MM.1S (cell line): ENCODE data around the gene HYAL1.

Experiments
- DNase-seq: peaks from one replicate; pipeline ENCODE4 v3.0.0-alpha.2; 2015
- H2AFZ ChIP-seq: fragments of 300-600 bp; sonication (generic); 2 replicates; pipeline ENCODE4 v1.6.0; 2016; ENCODE audit warnings: antibody characterized with exemption, low read length
- H3F3A ChIP-seq: fragments of 300-600 bp; sonication (generic); 2 replicates; pipeline ENCODE4 v1.6.1; 2016; ENCODE audit warnings: mild to moderate bottlenecking, antibody characterized with exemption, low read length, moderate library complexity, mixed read lengths; ENCODE audit not compliant: insufficient read depth
- H3K27ac ChIP-seq: fragments of 300-600 bp; sonication (generic); 2 replicates; pipeline ENCODE4 v1.5.1; 2016; ENCODE audit warnings: mild to moderate bottlenecking, low read length
- H3K27me3 ChIP-seq: fragments of 300-600 bp; sonication (generic); replicated peaks from 2 replicates; pipeline ENCODE4 v1.6.0; 2016; ENCODE audit warnings: low read length; ENCODE audit not compliant: insufficient read depth
- H3K36me3 ChIP-seq: fragments of 300-600 bp; sonication (generic); replicated peaks from 2 replicates; pipeline ENCODE4 v1.6.1; 2016; ENCODE audit warnings: mild to moderate bottlenecking, low read length, mixed read lengths; ENCODE audit not compliant: insufficient read depth
- H3K4me1 ChIP-seq: fragments of 300-600 bp; sonication (generic); 2 replicates; pipeline ENCODE4 v1.6.1; 2016; ENCODE audit warnings: low read length, mixed read lengths
- H3K4me2 ChIP-seq: fragments of 300-600 bp; sonication (generic); 2 replicates; pipeline ENCODE4 v1.6.0; 2016; ENCODE audit warnings: low read depth, low read length
- H3K4me3 ChIP-seq: fragments of 300-600 bp; sonication (generic); 2 replicates; pipeline ENCODE4 v1.5.1; 2016; ENCODE audit warnings: low read length, mixed read lengths
- H3K79me2 ChIP-seq: fragments of 300-600 bp; sonication (generic); 2 replicates; pipeline ENCODE4 v1.6.1; 2016; ENCODE audit warnings: mixed run types, low read length, mixed read lengths
- H3K9ac ChIP-seq: fragments of 300-600 bp; sonication (generic); 2 replicates; pipeline ENCODE4 v1.6.1; 2016; ENCODE audit warnings: low read length, mixed read lengths
- H3K9me2 ChIP-seq: fragments of 300-600 bp; sonication (generic); replicated peaks from 2 replicates; pipeline ENCODE4 v1.6.1; 2016; ENCODE audit warnings: mild to moderate bottlenecking, low read length, mixed read lengths; ENCODE audit not compliant: insufficient read depth
- H3K9me3 ChIP-seq: fragments of 300-600 bp; sonication (generic); replicated peaks from 2 replicates; pipeline ENCODE4 v1.6.1; 2016; ENCODE audit warnings: mild to moderate bottlenecking, low read length, mixed read lengths; ENCODE audit not compliant: insufficient read depth
- H4K20me1 ChIP-seq: fragments of 300-600 bp; sonication (generic); 2 replicates; pipeline ENCODE4 v1.6.1; 2016; ENCODE audit warnings: mild to moderate bottlenecking, low read length, moderate library complexity, mixed read lengths; ENCODE audit not compliant: insufficient read depth
- EZH2 ChIP-seq: fragments of 300-600 bp; sonication (generic); optimal IDR thresholded peaks from 2 replicates; pipeline ENCODE3; 2017; ENCODE audit warnings: low read depth, mild to moderate bottlenecking, antibody characterized with exemption, low read length, mixed read lengths
- EZH2phosphoT487 ChIP-seq: fragments of 300-600 bp; sonication (generic); IDR thresholded peaks from 2 replicates; pipeline ENCODE4 v1.6.1; 2018; ENCODE audit warnings: antibody characterized with exemption, low read length
- TF ChIP-seq, protein P1 (sequence below): fragments of 300-600 bp; sonication (generic); IDR thresholded peaks from 2 replicates; pipeline ENCODE4 v1.5.1; 2016; ENCODE audit warnings: antibody characterized with exemption, low read length, mixed read lengths

HYAL1 gene

GRCh38 chr3:50279255-50280016 is 23.9 kb downstream of the HYAL1 start:
- Histone ChIP-seq H3F3A (no peaks in the 10 kb centered on the region), H3K4me2 (no peak overlapping the region), H3K9ac (no peak overlapping the region), H3K4me1 (peaks cover 2% of the 10 kb centered on the region; the same call in 1 of the 2 replicates), H3K27ac (no peak overlapping the region), H3K36me3 (no peaks in the 10 kb centered on the region), H3K9me2 (no peaks in the 10 kb centered on the region), H4K20me1 (no peaks in the 10 kb centered on the region), H3K4me3 (no peak overlapping the region), H2AFZ (no peak overlapping the region), H3K27me3 (peaks cover 42% of the 10 kb centered on the region), H3K9me3 (no peaks in the 10 kb centered on the region), H3K79me2 (no peaks in the 10 kb centered on the region)
- TF ChIP-seq, protein P1, sequence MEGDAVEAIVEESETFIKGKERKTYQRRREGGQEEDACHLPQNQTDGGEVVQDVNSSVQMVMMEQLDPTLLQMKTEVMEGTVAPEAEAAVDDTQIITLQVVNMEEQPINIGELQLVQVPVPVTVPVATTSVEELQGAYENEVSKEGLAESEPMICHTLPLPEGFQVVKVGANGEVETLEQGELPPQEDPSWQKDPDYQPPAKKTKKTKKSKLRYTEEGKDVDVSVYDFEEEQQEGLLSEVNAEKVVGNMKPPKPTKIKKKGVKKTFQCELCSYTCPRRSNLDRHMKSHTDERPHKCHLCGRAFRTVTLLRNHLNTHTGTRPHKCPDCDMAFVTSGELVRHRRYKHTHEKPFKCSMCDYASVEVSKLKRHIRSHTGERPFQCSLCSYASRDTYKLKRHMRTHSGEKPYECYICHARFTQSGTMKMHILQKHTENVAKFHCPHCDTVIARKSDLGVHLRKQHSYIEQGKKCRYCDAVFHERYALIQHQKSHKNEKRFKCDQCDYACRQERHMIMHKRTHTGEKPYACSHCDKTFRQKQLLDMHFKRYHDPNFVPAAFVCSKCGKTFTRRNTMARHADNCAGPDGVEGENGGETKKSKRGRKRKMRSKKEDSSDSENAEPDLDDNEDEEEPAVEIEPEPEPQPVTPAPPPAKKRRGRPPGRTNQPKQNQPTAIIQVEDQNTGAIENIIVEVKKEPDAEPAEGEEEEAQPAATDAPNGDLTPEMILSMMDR, result no peak
- TF ChIP-seq EZH2phosphoT487, result no peak
- no peak for TF ChIP-seq EZH2
- no peak for DNase-seq

DNA sequence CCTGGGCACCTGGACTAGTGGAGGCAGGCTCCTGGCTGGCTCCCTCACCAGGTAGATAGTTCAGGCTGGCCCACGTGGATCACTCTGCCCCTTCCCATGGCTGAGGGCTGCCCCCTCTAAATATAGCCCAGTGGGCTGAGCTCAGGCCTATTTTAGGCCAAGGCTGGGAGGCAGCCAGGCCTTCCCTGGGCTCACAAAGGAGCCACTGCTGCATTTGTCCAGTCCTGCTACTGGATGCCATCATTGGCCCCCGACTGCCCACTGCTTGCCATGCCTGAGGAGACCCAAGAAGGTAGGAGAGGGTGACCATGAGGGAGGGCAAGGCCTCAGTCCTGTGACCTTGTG is 24.5 kb downstream of the HYAL1 start, which contains the start of gene LSMEM2:
LSMEM2 (plus strand) TSS at position 208 of the 345 bp plus-strand sequence; CDS start at position 235, 27 bp downstream.
- H2AFZ ChIP-seq, result no peak within 1 kb of the TSS
- no peaks in the 10 kb centered on the region for H3F3A ChIP-seq
- H3K79me2 ChIP-seq, result no peaks in the 10 kb centered on the region
- no peak within 1 kb of the TSS for H3K4me3 ChIP-seq
- TF ChIP-seq EZH2 (no peak), EZH2phosphoT487 (no peak)
- TF ChIP-seq, protein P1, result no peak
- peaks cover 48% of the 10 kb centered on the region for H3K27me3 ChIP-seq
- H3K4me1 ChIP-seq, result peaks cover 8% of the 10 kb centered on the region; the same call in 1 of the 2 replicates
- no peaks in the 10 kb centered on the region for H3K9me2 ChIP-seq
- no peak within 1 kb of the TSS for H3K9ac ChIP-seq
- DNase-seq, result no peak
- no peaks in the 10 kb centered on the region for H4K20me1 ChIP-seq
- no peak within 1 kb of the TSS for H3K27ac ChIP-seq
- no peaks in the 10 kb centered on the region for H3K36me3 ChIP-seq
- no peaks in the 10 kb centered on the region for H3K9me3 ChIP-seq
- H3K4me2 ChIP-seq, result no peak within 1 kb of the TSS

DNA sequence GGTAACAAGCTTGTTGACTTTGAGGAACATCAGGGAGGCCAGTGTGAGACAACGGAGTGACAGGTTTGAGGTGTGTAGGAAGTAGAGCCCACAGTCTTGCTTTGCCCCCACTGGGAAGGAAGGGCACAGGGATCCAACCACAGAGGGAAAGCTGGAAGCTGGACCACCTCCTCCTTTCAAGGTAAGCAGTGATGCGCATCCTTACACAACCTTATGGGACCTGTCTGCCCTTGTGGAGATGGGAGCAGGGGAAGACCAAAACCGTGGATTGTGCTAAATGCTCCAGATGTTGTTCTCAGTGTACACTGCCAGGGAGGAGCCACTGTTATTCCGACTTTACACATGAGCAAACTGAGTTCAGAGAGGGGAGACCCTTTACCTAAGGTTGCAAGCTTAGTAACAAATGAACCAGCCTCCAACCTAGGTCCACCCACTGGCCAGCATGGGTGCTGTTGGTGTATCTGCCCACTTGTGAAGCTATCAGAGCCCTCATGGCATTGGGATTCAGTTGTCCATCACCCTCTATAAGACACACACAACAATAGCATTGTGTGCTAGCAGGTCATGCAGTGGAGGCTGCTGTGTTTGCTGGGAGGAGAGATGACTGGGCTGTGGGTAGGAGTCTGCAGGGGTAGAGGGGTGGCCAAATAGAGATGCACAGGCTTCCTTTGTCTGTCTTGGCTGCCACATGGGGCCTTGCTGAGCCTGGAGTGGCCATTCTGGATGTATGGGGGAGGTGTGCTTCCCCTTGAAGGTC is 25.1 kb downstream of the HYAL1 start:
- Histone ChIP-seq H3K4me2 (no peak overlapping the region), H2AFZ (no peak overlapping the region), H3K27ac (no peak overlapping the region), H3F3A (no peaks in the 10 kb centered on the region), H3K9ac (no peak overlapping the region), H3K79me2 (no peaks in the 10 kb centered on the region), H3K4me1 (peaks cover 10% of the 10 kb centered on the region; the same call in 1 of the 2 replicates), H3K9me2 (no peaks in the 10 kb centered on the region), H3K27me3 (peaks cover 54% of the 10 kb centered on the region), H3K4me3 (no peak overlapping the region), H3K36me3 (no peaks in the 10 kb centered on the region), H3K9me3 (no peaks in the 10 kb centered on the region), H4K20me1 (no peaks in the 10 kb centered on the region)
- no peak for DNase-seq
- TF ChIP-seq EZH2 (no peak), EZH2phosphoT487 (no peak)
- TF ChIP-seq, protein P1, result no peak
